Activated CD4-positive, alpha-beta T cell treated with anti-CD3 and anti-CD28 coated beads, Interleukin-2, amount 50 U/mL, for 24 hours (primary cell): ENCODE data around the gene SFT2D1.

ENCODE experiments used
- DNase-seq, 2 donors: peaks; one replicate each; pipeline ENCODE4 v3.0.0-alpha.2; 2020; ENCODE audit warnings: low read depth in 1 of 2, low spot score in 1 of 2

SFT2D1 gene

DNA sequence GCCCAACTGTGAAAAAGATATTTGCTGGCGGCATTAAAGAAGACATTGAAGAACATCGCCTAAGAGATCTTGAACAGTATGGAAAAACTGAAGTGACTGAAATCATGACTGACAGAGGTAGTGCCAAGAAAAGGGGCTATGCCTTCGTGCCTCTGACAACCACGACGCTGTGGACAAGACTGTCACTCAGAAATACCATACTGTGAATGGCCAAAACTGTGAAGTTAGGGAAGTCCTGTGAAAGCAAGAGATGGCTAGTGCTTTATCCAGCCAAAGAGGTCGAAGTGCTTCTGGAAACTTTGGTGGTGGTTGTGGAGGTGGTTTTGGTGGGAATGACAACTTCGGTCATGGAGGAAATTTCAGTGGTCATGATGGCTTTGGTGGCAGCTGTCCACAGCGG, 7.5 kb downstream of the SFT2D1 start:
- DNase-seq, result no peak

DNA sequence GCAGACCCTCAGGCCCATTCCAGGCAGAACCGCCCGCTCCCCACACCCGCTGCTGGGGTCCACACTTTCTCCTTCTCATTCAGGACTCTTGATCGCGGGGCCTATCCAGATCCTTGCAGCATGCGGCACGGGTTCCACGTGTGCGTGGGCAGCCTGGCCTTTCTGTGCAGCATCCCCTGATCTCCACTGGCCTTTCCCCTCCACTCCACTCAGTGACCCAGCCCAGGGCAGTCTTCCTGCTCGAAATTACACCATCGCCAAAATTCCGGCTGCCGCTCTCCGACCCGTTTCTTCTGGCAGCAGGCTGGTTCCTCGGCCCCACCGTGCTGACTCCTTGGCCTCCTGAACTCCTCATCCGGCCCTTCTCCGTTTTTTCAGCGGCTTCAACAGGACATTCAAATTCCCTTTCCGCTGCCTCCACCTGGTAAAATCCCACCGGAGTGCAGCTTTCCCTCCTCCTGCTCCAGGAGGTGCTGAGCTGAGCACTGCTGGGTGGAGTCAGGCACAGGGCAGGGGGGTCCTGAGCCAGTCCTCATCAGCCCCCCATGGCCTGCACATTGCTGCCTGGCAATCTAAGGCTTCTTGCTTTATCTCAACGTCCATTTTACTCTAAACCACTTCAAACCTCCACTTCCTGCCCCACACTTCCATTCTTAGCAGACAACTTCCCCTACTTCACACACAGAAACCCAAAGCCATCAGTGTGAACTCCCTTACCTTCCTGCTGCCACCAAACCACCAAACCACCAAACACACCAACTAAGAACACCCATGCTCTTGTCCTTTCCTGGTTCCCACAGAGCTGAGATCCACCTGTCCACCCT, 9.0 kb downstream of the SFT2D1 start:
- DNase-seq, result no peak

DNA sequence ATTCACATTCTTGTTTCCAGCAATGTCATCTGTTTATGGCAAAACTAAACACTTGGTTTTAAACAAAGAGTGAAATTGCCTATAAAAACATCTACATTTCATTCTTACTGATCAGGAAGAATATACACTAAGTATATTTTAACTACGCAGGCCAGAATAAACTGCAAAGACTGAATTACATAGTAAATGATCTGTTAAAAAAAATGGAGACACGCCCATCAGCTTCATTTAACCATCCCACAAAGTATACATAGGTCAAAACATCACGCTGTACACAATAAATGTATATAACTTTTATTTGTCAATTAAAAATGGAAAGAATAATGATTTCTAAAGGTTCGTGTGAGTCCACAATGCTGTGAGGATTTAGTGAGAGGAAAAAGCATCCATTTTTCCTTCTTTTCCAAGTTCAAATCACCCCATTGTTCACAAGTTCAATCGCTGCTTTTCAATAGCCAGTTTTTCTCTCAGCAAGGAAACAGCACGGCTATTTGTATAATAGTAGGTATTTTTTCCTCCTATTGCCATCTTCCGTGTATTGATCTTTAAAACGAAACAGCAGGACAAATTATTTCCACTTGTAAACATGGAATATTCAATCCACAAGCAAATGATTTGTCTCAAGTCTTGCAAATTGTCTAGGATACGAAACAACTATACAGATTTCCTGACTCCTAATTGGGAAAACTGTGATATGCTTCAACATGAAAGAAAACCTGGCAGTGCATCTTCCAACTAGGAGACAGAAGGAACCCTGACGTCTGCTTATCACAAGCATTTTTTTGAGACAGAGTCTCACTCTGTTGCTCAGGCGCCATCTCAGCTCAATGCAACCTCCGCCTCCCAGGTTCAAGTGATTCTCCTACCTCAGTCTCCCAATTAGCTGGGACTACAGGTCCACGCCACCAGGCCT, 10.6 kb downstream of the SFT2D1 start:
- DNase-seq, result no peak

DNA sequence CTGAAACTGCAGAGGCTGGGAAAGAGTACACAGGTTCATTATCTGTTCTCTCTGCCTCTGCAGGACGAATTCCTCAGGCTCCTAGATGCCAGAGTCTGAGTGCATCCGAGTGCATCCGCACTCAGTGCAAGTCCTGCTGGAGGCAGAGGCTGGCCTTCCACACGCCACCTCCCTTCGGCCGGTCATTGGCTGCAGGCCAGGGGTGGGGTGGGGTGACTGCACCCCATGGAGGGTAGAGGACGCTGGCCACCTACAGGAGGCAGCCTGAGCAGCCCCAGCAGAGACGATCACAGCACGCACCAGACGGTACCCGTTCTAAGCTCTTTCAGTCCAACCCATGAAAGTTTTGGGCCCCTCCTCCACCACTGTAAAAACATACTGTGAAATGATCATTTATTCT, 11.7 kb downstream of the SFT2D1 start:
- DNase-seq, result no peak

DNA sequence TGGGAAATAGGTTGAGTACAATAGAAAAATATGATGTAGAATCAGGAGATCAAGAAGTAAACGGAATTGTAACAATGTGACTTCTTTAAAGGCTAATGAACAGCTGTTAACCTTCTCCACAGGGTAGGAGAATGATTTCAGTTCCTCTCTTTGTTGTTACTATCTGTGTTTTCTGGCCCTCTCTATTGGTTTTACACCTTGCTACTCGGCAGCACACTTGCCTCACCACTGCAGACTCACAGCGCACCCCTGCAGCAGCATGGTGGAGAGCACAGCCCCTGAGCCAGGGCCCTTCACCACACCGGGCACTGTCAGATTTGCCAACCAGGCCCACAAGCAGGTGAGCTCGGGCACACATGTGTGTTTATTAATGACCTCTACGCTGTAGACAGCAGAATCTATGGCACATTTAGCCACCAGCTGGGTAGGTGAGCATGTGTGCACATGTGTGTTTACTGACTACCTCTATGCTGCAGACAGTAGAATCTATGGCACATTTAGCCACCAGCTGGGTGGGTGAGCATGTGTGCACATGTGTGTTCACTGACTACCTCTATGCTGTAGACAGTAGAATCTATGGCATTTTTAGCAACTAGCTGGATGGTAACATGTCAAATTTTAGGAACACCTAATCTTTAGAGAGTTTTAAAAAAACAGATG, 16.8 kb downstream of the SFT2D1 start:
- DNase-seq, result no peak

DNA sequence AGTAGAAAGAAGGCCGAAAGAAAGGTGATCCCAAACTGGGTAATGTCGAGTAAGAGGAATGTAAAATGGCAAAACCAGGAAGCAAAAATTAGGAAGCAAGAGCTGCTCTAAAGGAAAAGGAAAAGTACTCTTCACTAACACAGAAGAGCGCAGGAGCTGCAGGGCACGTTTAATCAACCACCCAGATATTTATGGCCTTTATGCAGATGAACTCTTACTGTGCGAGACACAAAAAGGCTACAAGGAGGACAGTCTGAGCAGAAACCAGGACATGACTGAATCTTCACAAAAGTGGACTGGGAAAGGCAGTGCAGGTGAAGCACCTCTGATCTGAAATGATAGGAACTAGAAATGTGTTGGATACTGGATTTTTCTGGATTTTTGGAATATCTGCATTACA, 18.9 kb downstream of the SFT2D1 start:
- DNase-seq, result no peak

DNA sequence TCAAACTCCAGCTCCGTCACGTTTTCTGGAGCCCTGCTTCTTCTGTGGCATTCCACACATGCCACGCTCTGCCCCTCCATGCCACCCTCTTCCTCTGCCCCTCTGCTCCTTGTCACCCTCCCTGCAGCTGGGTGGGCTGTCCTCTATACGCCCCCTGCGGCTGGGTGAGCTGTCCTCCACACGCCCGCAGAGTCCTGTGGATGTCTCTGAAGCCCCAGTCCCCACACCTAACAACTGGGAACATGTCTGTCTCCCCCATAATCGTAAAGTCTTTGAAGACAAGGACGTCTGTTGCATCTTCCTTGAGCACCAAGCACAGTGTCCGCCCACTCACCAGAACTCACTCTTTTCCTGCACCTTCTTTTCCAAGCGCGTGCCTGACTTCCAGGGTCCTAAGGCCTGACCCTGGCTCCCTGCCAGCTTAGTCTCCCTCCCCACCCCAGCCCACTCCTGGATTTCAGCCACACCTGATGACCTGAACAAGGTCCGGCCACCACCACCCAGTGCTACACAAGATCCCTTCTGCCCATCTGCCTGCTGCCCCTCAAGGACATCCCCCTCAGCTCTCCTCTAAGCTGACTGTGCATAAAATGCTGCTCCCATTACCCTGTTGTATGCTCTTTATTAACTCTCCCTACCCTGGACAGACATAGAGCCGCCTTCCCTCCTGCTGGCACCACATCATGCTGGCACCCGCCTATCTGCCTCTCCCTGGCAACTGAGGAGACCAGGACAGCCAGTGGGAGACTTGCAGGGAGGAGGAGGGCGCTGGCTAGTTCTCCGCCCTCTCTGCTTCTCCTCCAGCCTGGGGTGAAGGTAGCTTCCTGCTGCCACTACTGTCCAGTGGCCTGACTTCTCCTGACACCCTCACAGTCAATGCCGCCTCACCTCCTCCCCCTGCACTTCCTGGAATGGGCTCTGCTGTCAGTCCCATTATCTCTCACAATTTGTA, 23.4 kb downstream of the SFT2D1 start:
- DNase-seq, result no peak

DNA sequence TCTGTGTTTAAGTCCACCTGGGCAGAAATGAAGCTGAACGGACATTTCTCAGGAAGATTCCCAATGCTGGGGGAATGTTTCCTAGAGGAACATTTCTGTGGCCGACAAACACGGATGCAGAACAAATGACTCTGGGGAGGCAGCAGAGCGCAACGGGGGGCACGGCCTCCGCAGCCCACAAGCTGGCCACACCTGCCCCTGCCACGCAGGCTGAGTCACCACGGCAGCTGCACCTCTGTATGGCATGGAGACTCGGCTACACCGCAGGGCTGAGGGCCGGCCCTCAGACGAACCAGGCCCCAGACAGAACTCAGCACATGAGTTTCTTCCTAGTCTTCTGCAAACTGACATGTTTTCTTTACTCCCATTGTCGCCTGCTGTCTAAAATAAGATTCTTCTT, 24.1 kb downstream of the SFT2D1 start:
- DNase-seq, result no peak

DNA sequence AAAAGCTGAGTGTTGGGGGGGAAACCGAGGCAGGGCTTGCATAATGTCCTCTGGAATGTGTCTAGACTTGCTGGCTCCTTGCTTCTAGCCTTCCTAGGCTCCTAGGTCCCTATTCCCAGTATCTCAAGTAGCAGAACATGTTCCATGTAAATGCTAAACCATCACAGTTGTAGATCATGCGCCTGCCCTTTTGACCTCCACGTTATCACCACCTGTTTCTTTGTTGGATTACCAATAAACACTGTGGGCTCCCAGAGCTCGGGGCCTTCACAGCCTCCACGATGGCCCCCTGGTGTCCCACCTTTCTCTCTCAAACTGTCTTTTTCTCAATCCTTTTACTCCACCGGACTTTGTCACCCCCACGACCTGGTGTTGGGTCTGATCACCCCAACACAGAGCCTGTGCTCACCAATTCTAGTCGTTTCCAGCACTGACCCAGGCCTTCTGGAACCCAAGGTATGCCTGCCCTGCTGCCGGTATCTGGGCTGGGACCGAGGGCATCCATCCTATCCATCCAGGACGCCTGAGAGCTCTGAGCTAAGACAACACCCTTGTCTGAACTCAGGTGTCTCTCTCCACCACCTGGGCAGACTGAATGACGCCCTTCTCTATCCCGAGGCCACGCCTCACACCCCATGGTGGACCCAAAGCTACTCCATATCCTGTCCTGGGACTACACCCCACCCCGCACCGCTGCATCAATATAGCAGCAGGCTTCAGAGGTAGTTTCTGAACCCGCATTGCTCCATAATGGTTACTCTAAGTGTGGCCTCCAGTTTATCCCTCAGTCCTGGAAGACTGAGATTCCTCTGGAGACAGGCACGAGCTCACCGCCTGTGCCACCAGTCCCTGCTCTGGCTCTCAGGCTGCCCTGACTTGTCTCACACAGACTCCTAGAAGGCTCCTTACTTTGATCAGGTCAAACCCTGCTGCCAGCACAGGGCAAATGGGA, 24.8 kb downstream of the SFT2D1 start:
- no peak for DNase-seq

DNA sequence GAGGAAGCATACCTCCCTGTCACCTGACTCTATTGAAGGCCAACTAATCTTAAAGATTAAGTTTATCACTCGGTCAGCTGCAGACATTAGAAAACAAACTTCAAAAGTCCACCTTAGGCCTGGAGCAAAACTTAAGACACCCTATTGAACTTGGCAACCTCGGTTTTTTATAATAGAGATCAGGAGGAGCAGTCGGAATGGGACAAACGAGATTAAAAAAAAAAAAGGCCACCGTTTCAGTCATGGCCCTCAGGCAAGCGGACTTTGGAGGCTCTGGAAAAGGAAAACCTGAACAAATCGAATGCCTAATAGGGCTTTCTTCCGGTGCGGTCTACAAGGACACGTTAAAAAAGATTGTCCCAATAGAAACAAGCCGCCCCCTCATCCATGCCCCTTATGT, 26.9 kb downstream of the SFT2D1 start:
- DNase-seq, result no peak

DNA sequence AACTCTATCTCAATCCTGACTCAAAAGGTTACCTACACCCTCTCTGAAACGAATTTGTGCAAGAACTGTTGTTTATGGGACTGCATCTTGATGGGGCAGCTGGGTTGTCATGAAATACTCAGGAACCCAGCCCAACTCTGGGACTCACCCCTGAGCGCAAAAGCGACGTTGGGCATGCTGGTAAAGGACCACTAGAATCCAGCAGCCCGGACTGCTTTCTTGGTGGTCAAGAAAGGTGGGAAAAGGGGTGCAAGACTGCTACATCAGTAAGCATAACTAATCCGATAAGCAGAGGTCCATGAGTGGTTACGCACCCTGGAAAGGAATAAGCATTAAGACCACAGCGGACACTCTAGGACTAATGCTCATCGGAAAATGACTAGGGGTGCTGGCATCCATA, 27.9 kb downstream of the SFT2D1 start:
- no peak for DNase-seq

DNA sequence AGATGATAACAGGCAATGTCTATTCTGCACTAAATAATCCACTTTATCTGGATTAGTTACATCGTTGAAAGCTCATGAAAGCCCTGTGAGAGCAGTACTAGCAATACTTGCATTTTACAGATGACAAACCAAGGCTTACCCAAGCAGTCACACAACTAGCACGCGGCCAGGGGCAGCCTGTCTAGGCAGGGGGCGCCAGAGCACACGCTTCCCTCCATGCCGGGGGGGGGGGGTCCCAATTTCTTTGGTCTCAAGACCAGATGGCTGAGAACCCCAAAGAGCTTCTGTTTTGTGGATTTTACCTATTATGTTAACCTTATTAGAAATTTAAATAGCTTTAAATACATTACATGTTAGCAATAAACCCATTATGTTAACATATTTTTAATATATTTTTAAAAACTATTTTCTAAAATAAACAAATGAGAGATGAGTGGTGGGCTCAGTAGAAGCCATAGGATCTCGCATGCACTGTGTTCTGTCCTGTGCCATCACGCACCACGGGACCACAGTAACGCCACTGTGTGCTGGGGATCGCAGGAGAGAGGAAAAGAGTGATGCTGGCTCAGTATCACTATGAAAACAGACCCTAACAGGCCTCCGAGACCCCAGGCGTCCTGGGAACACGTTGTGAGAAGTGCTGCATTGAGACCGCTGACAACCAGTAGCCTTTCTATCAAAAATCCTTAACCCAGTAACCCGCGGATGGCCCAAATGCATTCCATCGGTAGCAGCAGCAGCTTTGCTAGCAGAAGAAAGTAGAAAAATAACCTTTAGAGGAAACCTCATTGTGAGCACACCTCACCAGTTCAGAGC, 28.9 kb downstream of the SFT2D1 start:
- no peak for DNase-seq

DNA sequence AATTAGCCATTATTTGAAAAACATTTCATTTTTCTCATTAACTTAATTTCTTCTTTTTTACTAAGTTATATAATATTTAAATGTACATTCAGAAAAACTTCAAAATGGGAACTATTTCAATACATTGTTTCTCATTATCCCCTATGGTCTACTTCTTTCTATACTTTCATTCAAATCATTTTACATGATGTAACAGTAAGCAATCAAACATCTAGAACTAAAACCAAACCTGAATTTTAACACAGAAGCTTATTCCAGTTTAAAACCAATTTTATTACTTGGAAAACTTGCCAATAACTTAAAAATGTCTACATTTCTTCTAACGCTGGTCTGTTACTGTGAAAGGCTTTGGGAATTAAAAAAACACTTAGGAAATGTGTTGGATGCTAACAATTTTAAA, 29.5 kb downstream of the SFT2D1 start:
- no peak for DNase-seq

DNA sequence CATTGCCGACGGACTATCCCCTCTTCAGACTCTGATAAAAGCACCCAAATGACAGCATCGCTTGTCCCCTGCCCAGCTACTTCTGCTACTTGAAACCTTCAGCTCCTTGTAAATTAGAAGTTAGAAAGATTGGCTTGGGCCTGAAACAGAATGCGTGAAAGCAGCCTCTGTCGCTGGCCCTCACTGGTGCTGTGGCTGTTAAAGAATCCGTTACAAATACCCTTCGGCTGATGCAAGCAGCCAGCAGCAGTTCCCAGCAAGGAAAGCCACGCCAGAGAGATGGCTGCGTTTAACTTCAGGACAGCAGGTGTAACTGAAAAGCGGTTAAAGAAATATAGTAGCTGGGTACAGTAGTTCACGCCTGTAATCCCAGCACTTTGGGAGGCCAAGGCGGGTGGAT, 31.7 kb downstream of the SFT2D1 start:
- no peak for DNase-seq

DNA sequence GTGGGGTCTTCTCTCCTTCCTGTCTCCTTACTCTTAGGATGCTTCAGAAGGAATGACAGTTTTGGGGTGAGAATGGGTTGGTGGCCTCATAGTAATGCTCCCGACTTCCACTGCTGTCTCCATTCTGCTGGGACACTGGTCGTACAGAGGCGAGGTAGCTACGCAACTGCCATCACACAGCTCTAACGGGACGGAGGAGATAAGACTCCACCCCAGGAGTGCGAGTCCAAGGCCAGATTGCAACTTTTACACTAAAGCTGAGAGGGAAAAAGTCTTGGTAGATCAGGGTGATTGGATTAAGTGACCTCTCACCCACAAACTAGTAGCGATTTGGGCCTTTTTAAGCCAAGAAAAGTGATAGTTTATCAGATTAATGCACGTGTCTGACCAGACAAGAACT, 32.4 kb downstream of the SFT2D1 start:
- DNase-seq, result no peak

DNA sequence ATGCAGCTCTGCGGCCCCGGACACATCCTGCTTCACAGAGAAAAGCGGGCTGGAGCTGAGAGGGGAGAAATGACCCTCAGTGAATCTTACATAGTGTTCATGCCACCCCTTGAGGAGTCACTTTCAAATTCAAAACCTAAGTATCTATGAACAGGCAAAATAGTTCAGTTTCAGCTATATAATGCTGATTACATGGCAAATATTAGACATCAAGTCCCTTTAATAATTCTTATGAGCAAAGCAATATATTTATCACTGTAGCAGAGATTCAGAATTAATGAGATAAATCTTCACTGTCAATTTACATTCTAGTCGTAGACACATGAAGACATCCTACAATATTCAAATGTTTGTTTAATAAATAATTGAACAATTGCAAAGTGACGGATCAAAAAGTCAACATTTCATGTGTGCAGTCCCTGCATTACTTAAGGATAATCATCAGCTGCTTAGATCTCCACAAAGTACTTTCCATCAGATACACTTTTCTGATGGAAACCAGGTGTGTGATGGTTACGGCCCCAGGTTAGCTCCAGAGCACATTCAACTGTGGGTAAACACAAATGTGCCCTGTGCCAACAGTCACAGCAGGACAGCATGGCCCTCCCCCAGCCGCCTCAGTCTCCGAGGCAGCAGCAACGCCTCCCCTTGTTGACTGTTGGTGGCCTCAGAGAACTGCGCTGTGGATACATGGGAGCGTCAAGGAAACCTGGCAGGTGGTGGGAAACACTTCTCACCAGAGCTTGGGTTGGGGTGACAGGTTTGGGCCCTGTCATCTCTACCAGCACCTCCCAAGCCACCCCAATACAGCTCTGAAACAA, 33.4 kb downstream of the SFT2D1 start:
- no peak for DNase-seq

DNA sequence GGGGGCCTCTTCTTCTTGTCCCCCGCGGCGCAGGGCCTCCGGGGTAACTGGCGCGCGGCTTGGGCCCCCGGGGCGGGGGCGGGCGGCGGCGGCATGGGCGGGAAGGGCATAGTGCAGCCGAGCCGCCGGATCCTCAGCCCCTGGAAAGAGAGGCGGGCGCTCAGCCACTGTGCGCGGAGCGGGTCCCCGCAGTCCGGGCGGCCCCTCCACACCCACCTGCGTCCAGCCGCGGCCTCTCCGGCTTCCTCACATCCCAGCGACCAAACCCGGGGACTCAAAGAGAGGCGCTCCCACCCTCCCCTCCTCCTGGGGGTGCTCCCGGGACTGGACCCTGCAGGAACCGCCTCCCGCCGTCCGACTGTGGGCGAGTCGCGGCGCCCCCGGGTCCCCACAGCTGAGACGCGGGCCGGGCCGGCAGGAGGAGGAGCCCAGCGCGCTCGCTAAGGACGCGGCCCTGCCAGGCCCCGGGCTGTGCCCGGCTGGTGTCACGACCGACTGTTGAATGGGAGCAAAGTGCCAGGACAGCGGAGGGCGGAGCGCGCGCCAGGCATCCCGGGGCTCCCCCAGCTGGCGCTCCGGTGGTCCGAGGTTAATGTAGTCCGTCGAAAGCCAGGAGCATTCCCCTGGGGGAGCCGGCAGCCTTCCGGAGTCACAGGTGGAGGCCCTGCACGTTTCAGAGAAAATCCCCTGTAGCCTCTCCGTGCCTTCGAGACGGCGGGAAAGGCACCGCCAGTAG, 34.1 kb downstream of the SFT2D1 start, which contains the start of gene PRR18:
TSS of gene PRR18 (minus strand) at position 360 of the 736 bp plus-strand sequence. CDS start at position 110, 250 bp downstream.
- no peak for DNase-seq
